GM12891 (cell line): Measurements from ENCODE around the gene TMEM128.
"Not testable (repeated sequence)": the region's sequence is repeated elsewhere in the genome, so short reads cannot be mapped to it uniquely, and the experiment has no call there.

Source experiments
- DNase-seq: peaks from one replicate; pipeline ENCODE4 v3.0.0; 2011; ENCODE audit warnings: low spot score; ENCODE audit not compliant: insufficient read length
- FAIRE-seq: peaks from 2 replicates; lab custom pipeline; 2011; peaks lifted over from hg19 to GRCh38; lab: Jason Lieb, UNC
- PAX5 ChIP-seq: IDR thresholded peaks from 2 replicates; pipeline ENCODE4 v1.6.1; 2011; ENCODE audit warnings: low read length, moderate library complexity, mild to moderate bottlenecking; ENCODE audit not compliant: insufficient read depth, severe bottlenecking
- POLR2A ChIP-seq: IDR thresholded peaks from 2 replicates; pipeline ENCODE4 v1.6.1; 2011; ENCODE audit warnings: low read depth, low read length, control low read depth
- POLR2AphosphoS5 ChIP-seq: IDR thresholded peaks from 2 replicates; pipeline ENCODE4 v1.6.1; 2011; ENCODE audit warnings: low read depth, low read length, control low read depth
- POU2F2 ChIP-seq: IDR thresholded peaks from 2 replicates; pipeline ENCODE4 v1.6.1; 2011; ENCODE audit warnings: low read depth, mild to moderate bottlenecking, control low read depth, low read length, moderate library complexity
- SPI1 ChIP-seq: IDR thresholded peaks from 2 replicates; pipeline ENCODE4 v1.6.1; 2011; ENCODE audit warnings: low read depth, low read length, control low read depth
- TAF1 ChIP-seq: IDR thresholded peaks from 2 replicates; pipeline ENCODE4 v1.6.1; 2011; ENCODE audit warnings: low read depth, low read length, control low read depth

TMEM128 gene

GRCh38 chr4:4256799-4257198, 8.8 kb upstream of the TMEM128 start:
- no peak for TF ChIP-seq PAX5
- TF ChIP-seq POLR2AphosphoS5, result no peak
- TF ChIP-seq SPI1, result no peak
- no peak for TF ChIP-seq POLR2A
- no peak for TF ChIP-seq TAF1
- TF ChIP-seq POU2F2, result no peak
- DNase-seq (no peak), FAIRE-seq (peak; percentile 83)

- FAIRE-seq (no peak), DNase-seq (no peak)
- no peak for TF ChIP-seq POLR2AphosphoS5
- TF ChIP-seq TAF1, result no peak
- no peak for TF ChIP-seq POLR2A
- TF ChIP-seq SPI1, result no peak
- TF ChIP-seq POU2F2, result no peak
Measured at GRCh38 chr4:4254666-4255065, 6.6 kb upstream of the TMEM128 start.

- no peak for DNase-seq
- no peak for TF ChIP-seq POLR2A
- no peak for TF ChIP-seq PAX5
- TF ChIP-seq POU2F2, result no peak
- TF ChIP-seq POLR2AphosphoS5, result no peak
- TF ChIP-seq SPI1, result no peak
- no peak for TF ChIP-seq TAF1
- FAIRE-seq, result no peak
Measured at GRCh38 chr4:4254199-4254598, 6.2 kb upstream of the TMEM128 start.

GRCh38 chr4:4249866-4250265, 1.8 kb upstream of the TMEM128 start:
- DNase-seq (no peak), FAIRE-seq (no peak)
- TF ChIP-seq SPI1 (no peak), POU2F2 (no peak), POLR2A (no peak), PAX5 (no peak), POLR2AphosphoS5 (no peak), TAF1 (no peak)

GRCh38 chr4:4249342-4249741, 1.3 kb upstream of the TMEM128 start:
- not testable (repeated sequence) for FAIRE-seq, DNase-seq

- DNase-seq (no peak), FAIRE-seq (no peak)
- TF ChIP-seq SPI1, result no peak
- TF ChIP-seq POU2F2, result no peak
- TF ChIP-seq PAX5, result no peak
- no peak for TF ChIP-seq TAF1
Measured at GRCh38 chr4:4248885-4249203, 821 bp upstream of the TMEM128 start.

- DNase-seq, result no peak
Measured at GRCh38 chr4:4247696-4248028, 361 bp downstream of the TMEM128 start.

GRCh38 chr4:4245172-4245571, 2.9 kb downstream of the TMEM128 start:
- DNase-seq, result no peak

More at GRCh38 chr4:4247696-4248028, 361 bp downstream of the TMEM128 start:
- FAIRE-seq, result no peak
- TF ChIP-seq TAF1 (no peak), POLR2A (no peak), POU2F2 (no peak), PAX5 (no peak)

GRCh38 chr4:4239551-4239950, 8.5 kb downstream of the TMEM128 start:
- not testable (repeated sequence) for DNase-seq
- FAIRE-seq, result peak; percentile 45

More at GRCh38 chr4:4245172-4245571, 2.9 kb downstream of the TMEM128 start:
- TF ChIP-seq PAX5 (no peak), POLR2A (no peak), POLR2AphosphoS5 (no peak), TAF1 (no peak), SPI1 (no peak), POU2F2 (no peak)
- no peak for FAIRE-seq

GRCh38 chr4:4233610-4234009, 14.4 kb downstream of the TMEM128 start:
- no peak for FAIRE-seq

GRCh38 chr4:4228356-4228668, 19.7 kb downstream of the TMEM128 start:
- no peak for TF ChIP-seq POLR2AphosphoS5
- no peak for TF ChIP-seq POLR2A
- TF ChIP-seq POU2F2, result no peak
- TF ChIP-seq TAF1, result no peak
- TF ChIP-seq SPI1, result no peak
- no peak for TF ChIP-seq PAX5
- no peak for DNase-seq
- no peak for FAIRE-seq

More at GRCh38 chr4:4233610-4234009, 14.4 kb downstream of the TMEM128 start:
- no peak for TF ChIP-seq POLR2AphosphoS5
- no peak for TF ChIP-seq POU2F2
- TF ChIP-seq TAF1, result no peak
- TF ChIP-seq SPI1, result no peak
- no peak for TF ChIP-seq POLR2A
- TF ChIP-seq PAX5, result no peak
- no peak for DNase-seq
